GM23338 (cell line): ENCODE measurements around the gene SETBP1. TPM values are rescaled to one million over a fixed set of nuclear protein-coding genes. Genes with fewer than 3 reads are reported as not detected.

Experiments used
- ATAC-seq: fragments of 200-7000 bp; cut with Tn5 transposase; 3 replicates; pipeline ENCODE4 v1.9.1; 2020
- DNase-seq: peaks from one replicate; pipeline ENCODE4 v3.0.0-alpha.2; 2015; ENCODE audit warnings: low spot score
- H2AFZ ChIP-seq: fragments of 200-600 bp; sonication (generic); 2 replicates; pipeline ENCODE4 v1.8.0; 2016; ENCODE audit warnings: antibody characterized with exemption, mild to moderate bottlenecking, moderate library complexity
- H3F3A ChIP-seq: fragments of 200-600 bp; sonication (generic); replicated peaks from 2 replicates; pipeline ENCODE4 v1.8.0; 2017; ENCODE audit warnings: antibody characterized with exemption, mixed run types, low read depth
- H3K27ac ChIP-seq: fragments of 200-600 bp; sonication (generic); 2 replicates; pipeline ENCODE4 v1.6.1; 2016; ENCODE audit warnings: low read depth
- H3K27me3 ChIP-seq: fragments of 200-600 bp; sonication (generic); 2 replicates; pipeline ENCODE4 v1.8.0; 2016; ENCODE audit warnings: mild to moderate bottlenecking, mixed run types, moderate library complexity; ENCODE audit not compliant: insufficient read depth
- H3K36me3 ChIP-seq: fragments of 200-600 bp; sonication (generic); 2 replicates; pipeline ENCODE4 v1.8.0; 2016; ENCODE audit warnings: mild to moderate bottlenecking; ENCODE audit not compliant: insufficient read depth
- H3K4me1 ChIP-seq: fragments of 200-600 bp; sonication (generic); 2 replicates; pipeline ENCODE4 v1.8.0; 2016; ENCODE audit warnings: mild to moderate bottlenecking, moderate library complexity; ENCODE audit not compliant: insufficient read depth
- H3K4me2 ChIP-seq: fragments of 200-600 bp; sonication (generic); 2 replicates; pipeline ENCODE4 v1.7.1; 2017; ENCODE audit warnings: mixed run types
- H3K4me3 ChIP-seq: fragments of 200-600 bp; sonication (generic); 2 replicates; pipeline ENCODE4 v1.6.1; 2016; ENCODE audit warnings: mixed run types
- H3K79me2 ChIP-seq: fragments of 200-600 bp; sonication (generic); replicated peaks from 2 replicates; pipeline ENCODE4 v1.8.0; 2017; ENCODE audit warnings: mild to moderate bottlenecking; ENCODE audit not compliant: insufficient read depth
- H3K9me2 ChIP-seq: fragments of 200-600 bp; sonication (generic); 2 replicates; pipeline ENCODE4 v1.8.0; 2017; ENCODE audit not compliant: insufficient read depth
- H4K20me1 ChIP-seq: fragments of 200-600 bp; sonication (generic); replicated peaks from 2 replicates; pipeline ENCODE4 v1.8.0; 2017; ENCODE audit warnings: mild to moderate bottlenecking; ENCODE audit not compliant: insufficient read depth
- H3K27ac Mint-ChIP-seq: 2 replicates; pipeline ENCODE4 v1.8.0; 2020; ENCODE audit warnings: inconsistent platforms, mild to moderate bottlenecking, moderate library complexity, mixed read lengths
- H3K27me3 Mint-ChIP-seq: 3 replicates; pipeline ENCODE4 v1.8.0; 2022; ENCODE audit warnings: low read depth, mild to moderate bottlenecking, moderate library complexity, mixed read lengths, inconsistent platforms; ENCODE audit not compliant: insufficient read depth, poor library complexity
- H3K36me3 Mint-ChIP-seq: 3 replicates; pipeline ENCODE4 v1.8.0; 2021; ENCODE audit warnings: low read depth, mild to moderate bottlenecking, inconsistent platforms, moderate library complexity, mixed read lengths
- H3K4me1 Mint-ChIP-seq: 3 replicates; pipeline ENCODE4 v1.8.0; 2020; ENCODE audit warnings: mild to moderate bottlenecking, inconsistent platforms, mixed read lengths
- H3K4me3 Mint-ChIP-seq: 3 replicates; pipeline ENCODE4 v1.8.0; 2021; ENCODE audit warnings: moderate library complexity, mild to moderate bottlenecking, inconsistent platforms, mixed read lengths
- H3K9me3 Mint-ChIP-seq: 3 replicates; pipeline ENCODE4 v1.8.0; 2020; ENCODE audit warnings: moderate library complexity, mild to moderate bottlenecking, inconsistent platforms, mixed read lengths
- CREB1 ChIP-seq: fragments of 250-450 bp; sonication (Bioruptor Pico); IDR thresholded peaks from 2 replicates; pipeline ENCODE4 v1.5.0; 2020; ENCODE audit warnings: low read depth, mild to moderate bottlenecking, moderate library complexity
- EZH2 ChIP-seq: fragments of 200-600 bp; sonication (generic); IDR thresholded peaks from one replicate; pipeline ENCODE4 v1.8.0; 2017; ENCODE audit warnings: antibody characterized with exemption, mild to moderate bottlenecking, low read depth; ENCODE audit not compliant: unreplicated experiment
- JUNB ChIP-seq: IDR thresholded peaks from one replicate; pipeline ENCODE4 v1.6.1; 2016; ENCODE audit warnings: antibody characterized with exemption; ENCODE audit not compliant: unreplicated experiment
- POLR2AphosphoS5 ChIP-seq: IDR thresholded peaks from 2 replicates; pipeline ENCODE4 v1.6.1; 2016; ENCODE audit warnings: antibody characterized with exemption, low read depth
- ZNF114 ChIP-seq: fragments of 250-450 bp; sonication (Bioruptor Pico); IDR thresholded peaks from 2 replicates; pipeline ENCODE4 v1.5.0; 2020; ENCODE audit warnings: mild to moderate bottlenecking, moderate library complexity
- ZNF331 ChIP-seq: fragments of 250-450 bp; sonication (Bioruptor Pico); IDR thresholded peaks from 2 replicates; pipeline ENCODE4 v1.5.0; 2020; ENCODE audit warnings: low read depth, mild to moderate bottlenecking, moderate library complexity
- polyA plus RNA-seq: library from polyadenylated mRNA; unstranded; fragments of >200 nt; fragmentation: Nextera tagmentation; extraction: Ambion mirVana; gene quantifications from 2 replicates; pipeline ENCODE4 v1.2.1, GENCODE V29; 2016
- total RNA-seq: library from RNA; depleted of rRNA; stranded (reverse); fragments of >200 nt; shearing (Covaris generic); gene quantifications from 2 replicates; pipeline ENCODE4 v1.2.3, GENCODE V29; 2014
- TF ChIP-seq, protein P1 (sequence below): IDR thresholded peaks from one replicate; pipeline ENCODE4 v1.6.1; 2018; ENCODE audit warnings: antibody characterized with exemption; ENCODE audit not compliant: unreplicated experiment
- TF ChIP-seq, protein P2 (sequence below): IDR thresholded peaks from 2 replicates; pipeline ENCODE4 v1.6.1; 2016; ENCODE audit warnings: antibody characterized with exemption

The SETBP1 gene
- total and polyA plus RNA-seq, 2 experiments from 2014 or later, result 1.6 to 5.5 TPM

GRCh38 chr18:44758861-44759631 is 78.4 kb downstream of the SETBP1 start (continued):
- TF ChIP-seq, protein P1, sequence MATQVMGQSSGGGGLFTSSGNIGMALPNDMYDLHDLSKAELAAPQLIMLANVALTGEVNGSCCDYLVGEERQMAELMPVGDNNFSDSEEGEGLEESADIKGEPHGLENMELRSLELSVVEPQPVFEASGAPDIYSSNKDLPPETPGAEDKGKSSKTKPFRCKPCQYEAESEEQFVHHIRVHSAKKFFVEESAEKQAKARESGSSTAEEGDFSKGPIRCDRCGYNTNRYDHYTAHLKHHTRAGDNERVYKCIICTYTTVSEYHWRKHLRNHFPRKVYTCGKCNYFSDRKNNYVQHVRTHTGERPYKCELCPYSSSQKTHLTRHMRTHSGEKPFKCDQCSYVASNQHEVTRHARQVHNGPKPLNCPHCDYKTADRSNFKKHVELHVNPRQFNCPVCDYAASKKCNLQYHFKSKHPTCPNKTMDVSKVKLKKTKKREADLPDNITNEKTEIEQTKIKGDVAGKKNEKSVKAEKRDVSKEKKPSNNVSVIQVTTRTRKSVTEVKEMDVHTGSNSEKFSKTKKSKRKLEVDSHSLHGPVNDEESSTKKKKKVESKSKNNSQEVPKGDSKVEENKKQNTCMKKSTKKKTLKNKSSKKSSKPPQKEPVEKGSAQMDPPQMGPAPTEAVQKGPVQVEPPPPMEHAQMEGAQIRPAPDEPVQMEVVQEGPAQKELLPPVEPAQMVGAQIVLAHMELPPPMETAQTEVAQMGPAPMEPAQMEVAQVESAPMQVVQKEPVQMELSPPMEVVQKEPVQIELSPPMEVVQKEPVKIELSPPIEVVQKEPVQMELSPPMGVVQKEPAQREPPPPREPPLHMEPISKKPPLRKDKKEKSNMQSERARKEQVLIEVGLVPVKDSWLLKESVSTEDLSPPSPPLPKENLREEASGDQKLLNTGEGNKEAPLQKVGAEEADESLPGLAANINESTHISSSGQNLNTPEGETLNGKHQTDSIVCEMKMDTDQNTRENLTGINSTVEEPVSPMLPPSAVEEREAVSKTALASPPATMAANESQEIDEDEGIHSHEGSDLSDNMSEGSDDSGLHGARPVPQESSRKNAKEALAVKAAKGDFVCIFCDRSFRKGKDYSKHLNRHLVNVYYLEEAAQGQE, result no peak
- TF ChIP-seq, protein P2, sequence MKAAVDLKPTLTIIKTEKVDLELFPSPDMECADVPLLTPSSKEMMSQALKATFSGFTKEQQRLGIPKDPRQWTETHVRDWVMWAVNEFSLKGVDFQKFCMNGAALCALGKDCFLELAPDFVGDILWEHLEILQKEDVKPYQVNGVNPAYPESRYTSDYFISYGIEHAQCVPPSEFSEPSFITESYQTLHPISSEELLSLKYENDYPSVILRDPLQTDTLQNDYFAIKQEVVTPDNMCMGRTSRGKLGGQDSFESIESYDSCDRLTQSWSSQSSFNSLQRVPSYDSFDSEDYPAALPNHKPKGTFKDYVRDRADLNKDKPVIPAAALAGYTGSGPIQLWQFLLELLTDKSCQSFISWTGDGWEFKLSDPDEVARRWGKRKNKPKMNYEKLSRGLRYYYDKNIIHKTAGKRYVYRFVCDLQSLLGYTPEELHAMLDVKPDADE, result no peak
- TF ChIP-seq JUNB, result no peak

DNA sequence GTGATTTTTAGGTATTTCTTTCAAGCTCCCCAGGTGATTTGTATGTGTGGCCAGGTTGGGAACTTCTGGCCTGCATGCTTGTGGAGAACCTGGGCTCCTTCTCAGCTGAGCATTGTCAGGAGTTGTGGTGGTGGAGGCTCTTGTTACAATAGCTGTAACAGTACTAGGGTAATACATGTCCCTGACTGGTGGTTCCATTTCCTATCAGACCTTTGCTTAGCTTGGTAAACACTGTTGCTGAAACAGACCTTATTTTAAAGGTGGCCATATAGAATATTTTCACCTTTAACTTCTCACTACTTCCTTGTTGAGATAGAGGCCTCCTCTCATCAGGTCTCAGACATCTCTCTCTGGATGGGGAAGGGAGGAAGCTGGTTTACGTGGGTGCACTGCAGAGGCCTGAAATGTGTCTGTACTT is 79.2 kb downstream of the SETBP1 start:
- H3K36me3 Mint-ChIP-seq, result no peaks in the 10 kb centered on the region
- no peak for DNase-seq
- H3K27me3 Mint-ChIP-seq, result no peaks in the 10 kb centered on the region
- Histone ChIP-seq H3K4me1 (peaks cover 6% of the 10 kb centered on the region; the same call in 1 of the 2 replicates), H3K4me2 (no peak overlapping the region), H3K4me3 (no peak overlapping the region), H3K36me3 (no peaks in the 10 kb centered on the region), H2AFZ (no peak overlapping the region), H3K79me2 (no peaks in the 10 kb centered on the region), H4K20me1 (no peaks in the 10 kb centered on the region), H3K27ac (no peak overlapping the region), H3F3A (no peaks in the 10 kb centered on the region), H3K9me2 (0 out of 2 replicates have a peak, but pooled peaks cover 3% of the 10 kb centered on the region), H3K27me3 (no peaks in the 10 kb centered on the region)
- TF ChIP-seq ZNF114 (CRISPR knock-in tag), result no peak
- no peak for TF ChIP-seq ZNF331
- no peak for TF ChIP-seq EZH2
- TF ChIP-seq, protein P2, result no peak
- H3K9me3 Mint-ChIP-seq, result no peaks in the 10 kb centered on the region
- ATAC-seq, result no peak
- H3K4me1 Mint-ChIP-seq, result peaks cover 8% of the 10 kb centered on the region
- no peak overlapping the region for H3K4me3 Mint-ChIP-seq
- no peak overlapping the region for H3K27ac Mint-ChIP-seq

- DNase-seq (no peak), ATAC-seq (no peak)
- Histone ChIP-seq H3K27me3 (no peaks in the 10 kb centered on the region), H3K79me2 (no peaks in the 10 kb centered on the region), H3K4me3 (no peak overlapping the region), H3K9me2 (0 out of 2 replicates have a peak, but pooled peaks cover 3% of the 10 kb centered on the region), H3K36me3 (no peaks in the 10 kb centered on the region), H4K20me1 (no peaks in the 10 kb centered on the region), H2AFZ (no peak overlapping the region), H3K4me2 (no peak overlapping the region), H3K4me1 (peaks cover 8% of the 10 kb centered on the region), H3F3A (no peaks in the 10 kb centered on the region), H3K27ac (no peak overlapping the region)
- H3K4me3 Mint-ChIP-seq, result no peak overlapping the region
- no peaks in the 10 kb centered on the region for H3K27me3 Mint-ChIP-seq
- H3K9me3 Mint-ChIP-seq, result no peaks in the 10 kb centered on the region
- H3K27ac Mint-ChIP-seq, result no peak overlapping the region
- H3K36me3 Mint-ChIP-seq, result no peaks in the 10 kb centered on the region
- H3K4me1 Mint-ChIP-seq, result peaks cover 17% of the 10 kb centered on the region
- TF ChIP-seq CREB1 (CRISPR knock-in tag), result no peak
- no peak for TF ChIP-seq JUNB
- TF ChIP-seq, protein P1, result no peak
- TF ChIP-seq POLR2AphosphoS5, result no peak
Observed at GRCh38 chr18:44761812-44762211, 81.1 kb downstream of the SETBP1 start.
